Neural crest cell (in vitro differentiated cells): Measurements from ENCODE around the gene KLF5. TPM values are rescaled to one million over a fixed set of nuclear protein-coding genes. Genes with fewer than 3 reads are reported as not detected.

Experiments used
- DNase-seq: peaks from one replicate; pipeline ENCODE4 v3.0.0; 2021; ENCODE audit warnings: low read depth, mixed read lengths, low spot score
- H3K27ac Mint-ChIP-seq: one replicate; pipeline ENCODE4 v1.8.0; 2021; ENCODE audit warnings: mild to moderate bottlenecking, mixed read lengths; ENCODE audit not compliant: unreplicated experiment
- H3K27me3 Mint-ChIP-seq: 2 replicates; pipeline ENCODE4 v1.8.0; 2021; ENCODE audit warnings: low read depth, mild to moderate bottlenecking, mixed read lengths
- H3K36me3 Mint-ChIP-seq: 2 replicates; pipeline ENCODE4 v1.8.0; 2021; ENCODE audit warnings: low read depth, mild to moderate bottlenecking, mixed read lengths
- H3K4me1 Mint-ChIP-seq: 2 replicates; pipeline ENCODE4 v1.8.0; 2021; ENCODE audit warnings: mixed read lengths
- H3K4me3 Mint-ChIP-seq: one replicate; pipeline ENCODE4 v1.8.0; 2021; ENCODE audit warnings: mild to moderate bottlenecking, mixed read lengths
- H3K9me3 Mint-ChIP-seq: 2 replicates; pipeline ENCODE4 v1.8.0; 2021; ENCODE audit warnings: mixed read lengths
- total RNA-seq: library from RNA; stranded (reverse); gene quantifications from 2 replicates; pipeline ENCODE4 v1.2.1, GENCODE V29; 2021
- TF ChIP-seq, protein P1 (sequence below): fragments of 200-600 bp; sonication (generic); conservative IDR thresholded peaks from 2 replicates; pipeline ENCODE4 v1.5.0; 2021; ENCODE audit warnings: antibody characterized with exemption, mild to moderate bottlenecking

The KLF5 gene
- total RNA-seq, 1 donor from 2014 or later, result 0.44 TPM

DNA sequence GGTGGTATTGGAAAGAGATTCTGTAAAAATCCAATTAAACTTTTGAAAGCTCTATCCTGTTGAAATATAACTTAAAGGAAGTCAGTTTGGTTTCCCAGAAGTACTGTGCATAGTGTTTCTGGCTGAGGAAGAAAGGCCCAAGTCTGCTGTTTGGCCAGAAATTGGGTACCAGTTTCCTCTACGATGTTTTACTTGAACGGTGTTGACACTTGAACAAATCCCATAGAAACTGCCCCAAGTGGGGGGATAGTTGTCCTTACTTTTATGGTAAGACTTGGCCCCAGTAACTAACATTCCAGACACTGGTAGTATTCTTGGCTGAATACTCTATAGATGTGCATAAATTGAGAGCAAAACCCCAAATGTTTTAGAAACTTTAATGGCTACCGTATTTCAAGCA, 14.2 kb downstream of the KLF5 start:
- Mint-ChIP-seq H3K4me1 (peaks cover 8% of the 10 kb centered on the region), H3K27ac (no peak overlapping the region), H3K9me3 (no peaks in the 10 kb centered on the region), H3K36me3 (no peaks in the 10 kb centered on the region), H3K4me3 (no peak overlapping the region), H3K27me3 (peaks cover 4% of the 10 kb centered on the region)
- no peak for DNase-seq
- TF ChIP-seq, protein P1, sequence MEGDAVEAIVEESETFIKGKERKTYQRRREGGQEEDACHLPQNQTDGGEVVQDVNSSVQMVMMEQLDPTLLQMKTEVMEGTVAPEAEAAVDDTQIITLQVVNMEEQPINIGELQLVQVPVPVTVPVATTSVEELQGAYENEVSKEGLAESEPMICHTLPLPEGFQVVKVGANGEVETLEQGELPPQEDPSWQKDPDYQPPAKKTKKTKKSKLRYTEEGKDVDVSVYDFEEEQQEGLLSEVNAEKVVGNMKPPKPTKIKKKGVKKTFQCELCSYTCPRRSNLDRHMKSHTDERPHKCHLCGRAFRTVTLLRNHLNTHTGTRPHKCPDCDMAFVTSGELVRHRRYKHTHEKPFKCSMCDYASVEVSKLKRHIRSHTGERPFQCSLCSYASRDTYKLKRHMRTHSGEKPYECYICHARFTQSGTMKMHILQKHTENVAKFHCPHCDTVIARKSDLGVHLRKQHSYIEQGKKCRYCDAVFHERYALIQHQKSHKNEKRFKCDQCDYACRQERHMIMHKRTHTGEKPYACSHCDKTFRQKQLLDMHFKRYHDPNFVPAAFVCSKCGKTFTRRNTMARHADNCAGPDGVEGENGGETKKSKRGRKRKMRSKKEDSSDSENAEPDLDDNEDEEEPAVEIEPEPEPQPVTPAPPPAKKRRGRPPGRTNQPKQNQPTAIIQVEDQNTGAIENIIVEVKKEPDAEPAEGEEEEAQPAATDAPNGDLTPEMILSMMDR, result no peak

DNA sequence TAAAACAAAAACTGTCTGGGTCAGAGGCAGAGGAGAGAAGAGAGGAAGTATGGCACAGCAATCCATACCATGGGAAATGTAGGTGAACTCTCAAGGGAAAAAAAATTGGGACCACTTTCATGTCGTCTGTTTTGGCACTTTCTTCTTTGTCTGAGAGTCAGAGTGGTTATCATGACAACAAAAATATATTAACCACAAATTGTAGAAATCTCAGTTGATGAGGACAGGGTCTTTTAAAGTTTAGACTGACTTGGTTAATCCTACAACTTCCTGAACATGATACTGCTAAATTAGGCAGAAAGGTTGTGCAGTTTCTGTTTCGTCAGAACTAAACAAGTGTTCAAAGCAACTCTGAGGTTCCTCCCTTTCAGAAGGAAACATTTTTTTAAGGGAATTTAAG, 15.2 kb downstream of the KLF5 start:
- TF ChIP-seq, protein P1, result no peak
- no peak overlapping the region for H3K4me3 Mint-ChIP-seq
- DNase-seq, result no peak
- H3K27ac Mint-ChIP-seq, result no peak overlapping the region
- no peaks in the 10 kb centered on the region for H3K36me3 Mint-ChIP-seq
- no peaks in the 10 kb centered on the region for H3K9me3 Mint-ChIP-seq
- H3K27me3 Mint-ChIP-seq, result peaks cover 4% of the 10 kb centered on the region
- H3K4me1 Mint-ChIP-seq, result peaks cover 8% of the 10 kb centered on the region

- Mint-ChIP-seq H3K36me3 (no peaks in the 10 kb centered on the region), H3K4me1 (peaks cover 8% of the 10 kb centered on the region), H3K4me3 (no peak overlapping the region), H3K9me3 (peaks cover 2% of the 10 kb centered on the region), H3K27ac (no peak overlapping the region), H3K27me3 (peaks cover 4% of the 10 kb centered on the region)
- TF ChIP-seq, protein P1, result no peak
- DNase-seq, result no peak
Observed at GRCh38 chr13:73074926-73075325, 16.1 kb downstream of the KLF5 start.

GRCh38 chr13:73075546-73075945, 16.7 kb downstream of the KLF5 start:
- Mint-ChIP-seq H3K4me3 (no peak overlapping the region), H3K36me3 (no peaks in the 10 kb centered on the region), H3K27ac (no peak overlapping the region), H3K27me3 (peaks cover 4% of the 10 kb centered on the region), H3K9me3 (peaks cover 2% of the 10 kb centered on the region), H3K4me1 (peaks cover 8% of the 10 kb centered on the region)
- TF ChIP-seq, protein P1, result no peak
- DNase-seq, result no peak

- H3K4me1 Mint-ChIP-seq, result peaks cover 8% of the 10 kb centered on the region
- peaks cover 2% of the 10 kb centered on the region for H3K9me3 Mint-ChIP-seq
- DNase-seq, result no peak
- no peaks in the 10 kb centered on the region for H3K36me3 Mint-ChIP-seq
- no peak overlapping the region for H3K27ac Mint-ChIP-seq
- TF ChIP-seq, protein P1, result no peak
- no peak overlapping the region for H3K4me3 Mint-ChIP-seq
- H3K27me3 Mint-ChIP-seq, result peaks cover 4% of the 10 kb centered on the region
Observed at GRCh38 chr13:73075954-73076353, 17.1 kb downstream of the KLF5 start.

DNA sequence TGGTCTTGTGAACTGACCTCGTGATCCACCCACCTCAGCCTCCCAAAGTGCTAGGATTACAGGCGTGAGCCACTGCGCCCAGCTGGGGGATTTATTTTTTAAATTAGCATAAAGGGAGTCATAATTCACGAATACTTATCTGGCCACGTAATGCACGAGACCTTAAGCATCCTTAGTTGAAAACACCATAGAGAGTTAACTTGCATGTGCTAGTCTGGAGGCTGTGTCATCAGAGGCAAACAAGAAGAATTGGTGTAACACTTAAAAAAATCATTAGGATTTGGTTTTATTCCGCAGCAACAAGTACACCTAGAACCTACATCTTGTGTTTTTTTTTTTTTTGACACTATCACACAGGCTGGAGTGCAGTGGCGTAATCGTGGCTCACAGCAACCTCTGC, 19.1 kb downstream of the KLF5 start:
- H3K36me3 Mint-ChIP-seq, result no peaks in the 10 kb centered on the region
- H3K4me3 Mint-ChIP-seq, result no peak overlapping the region
- DNase-seq, result no peak
- peaks cover 4% of the 10 kb centered on the region for H3K27me3 Mint-ChIP-seq
- peaks cover 3% of the 10 kb centered on the region for H3K4me1 Mint-ChIP-seq
- no peak overlapping the region for H3K27ac Mint-ChIP-seq
- TF ChIP-seq, protein P1, result no peak
- peaks cover 2% of the 10 kb centered on the region for H3K9me3 Mint-ChIP-seq
